ENCODE data around the gene KIAA1958. TPM values are rescaled to one million over a fixed set of nuclear protein-coding genes. Genes with fewer than 3 reads are reported as not detected.

The KIAA1958 gene
- total and polyA plus RNA-seq, 4 donors, result 0.99 to 7.1 (median 3.3) TPM

DNA sequence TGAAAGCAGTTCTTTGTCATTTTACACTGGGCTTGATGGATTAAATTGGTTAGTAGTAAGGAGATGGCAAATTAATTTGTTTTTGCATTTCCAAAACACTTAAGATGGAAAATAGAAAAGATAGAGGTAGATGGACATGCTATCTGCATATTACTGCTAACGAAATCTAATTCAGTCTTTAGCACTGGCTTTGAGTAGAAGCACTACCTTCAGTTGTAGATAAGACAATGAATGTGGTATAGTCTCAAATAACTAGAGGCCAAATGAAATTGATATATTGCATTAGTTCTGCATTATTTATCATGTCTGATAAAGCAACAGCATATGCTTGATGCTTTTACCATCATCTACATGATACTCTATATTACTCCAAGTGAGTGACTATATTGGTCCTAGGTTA is 33.4 kb downstream of the KIAA1958 start:
- Histone ChIP-seq H3K36me3 (ENCODE audit: control insufficient read depth in 4 of 4, insufficient read depth in 3 of 4, low read depth in 1 of 4, low read length in 3 of 4) (no peaks in the 10 kb centered on the region), H3K27me3 (ENCODE audit: control insufficient read depth in 4 of 4, insufficient read depth in 4 of 4, low read length in 3 of 4) (no peaks in the 10 kb centered on the region), H3K27ac (ENCODE audit: low read depth in 1 of 2, low read length in 2 of 2) (no peak overlapping the region), H3K4me1 (ENCODE audit: control insufficient read depth in 4 of 4, insufficient read depth in 4 of 4, low read length in 3 of 4) (no peaks in the 10 kb centered on the region), H3K9me3 (ENCODE audit: control insufficient read depth in 4 of 4, low read length in 3 of 4) (no peaks in the 10 kb centered on the region), H3K9ac (ENCODE audit: low read depth in 1 of 2, low read length in 2 of 2) (no peak overlapping the region), H3K4me3 (ENCODE audit: low read depth in 1 of 3, low read length in 3 of 3) (no peak overlapping the region)
- TF ChIP-seq SP1 (IDR thresholded peaks at IDR 0.05), result no peak
- TF ChIP-seq RAD21 (IDR thresholded peaks at IDR 0.05), result no peak
- TF ChIP-seq, protein P1, sequence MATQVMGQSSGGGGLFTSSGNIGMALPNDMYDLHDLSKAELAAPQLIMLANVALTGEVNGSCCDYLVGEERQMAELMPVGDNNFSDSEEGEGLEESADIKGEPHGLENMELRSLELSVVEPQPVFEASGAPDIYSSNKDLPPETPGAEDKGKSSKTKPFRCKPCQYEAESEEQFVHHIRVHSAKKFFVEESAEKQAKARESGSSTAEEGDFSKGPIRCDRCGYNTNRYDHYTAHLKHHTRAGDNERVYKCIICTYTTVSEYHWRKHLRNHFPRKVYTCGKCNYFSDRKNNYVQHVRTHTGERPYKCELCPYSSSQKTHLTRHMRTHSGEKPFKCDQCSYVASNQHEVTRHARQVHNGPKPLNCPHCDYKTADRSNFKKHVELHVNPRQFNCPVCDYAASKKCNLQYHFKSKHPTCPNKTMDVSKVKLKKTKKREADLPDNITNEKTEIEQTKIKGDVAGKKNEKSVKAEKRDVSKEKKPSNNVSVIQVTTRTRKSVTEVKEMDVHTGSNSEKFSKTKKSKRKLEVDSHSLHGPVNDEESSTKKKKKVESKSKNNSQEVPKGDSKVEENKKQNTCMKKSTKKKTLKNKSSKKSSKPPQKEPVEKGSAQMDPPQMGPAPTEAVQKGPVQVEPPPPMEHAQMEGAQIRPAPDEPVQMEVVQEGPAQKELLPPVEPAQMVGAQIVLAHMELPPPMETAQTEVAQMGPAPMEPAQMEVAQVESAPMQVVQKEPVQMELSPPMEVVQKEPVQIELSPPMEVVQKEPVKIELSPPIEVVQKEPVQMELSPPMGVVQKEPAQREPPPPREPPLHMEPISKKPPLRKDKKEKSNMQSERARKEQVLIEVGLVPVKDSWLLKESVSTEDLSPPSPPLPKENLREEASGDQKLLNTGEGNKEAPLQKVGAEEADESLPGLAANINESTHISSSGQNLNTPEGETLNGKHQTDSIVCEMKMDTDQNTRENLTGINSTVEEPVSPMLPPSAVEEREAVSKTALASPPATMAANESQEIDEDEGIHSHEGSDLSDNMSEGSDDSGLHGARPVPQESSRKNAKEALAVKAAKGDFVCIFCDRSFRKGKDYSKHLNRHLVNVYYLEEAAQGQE (IDR thresholded peaks at IDR 0.05), result no peak
- no peak for TF ChIP-seq HNF4G (IDR thresholded peaks at IDR 0.05)
- no peak for TF ChIP-seq TAF1 (conservative IDR thresholded peaks at IDR 0.05)
- TF ChIP-seq CTCF (IDR thresholded peaks at IDR 0.05; ENCODE audit: low read depth, low read length, missing input control), result no peak
- TF ChIP-seq JUND (IDR thresholded peaks at IDR 0.05), result no peak
- TF ChIP-seq YY1 (IDR thresholded peaks at IDR 0.05), result no peak
- TF ChIP-seq, protein P2, sequence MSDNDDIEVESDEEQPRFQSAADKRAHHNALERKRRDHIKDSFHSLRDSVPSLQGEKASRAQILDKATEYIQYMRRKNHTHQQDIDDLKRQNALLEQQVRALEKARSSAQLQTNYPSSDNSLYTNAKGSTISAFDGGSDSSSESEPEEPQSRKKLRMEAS (IDR thresholded peaks at IDR 0.05), result no peak
- no peak for TF ChIP-seq GABPA (IDR thresholded peaks at IDR 0.05 in 1 of 2, conservative IDR thresholded peaks at IDR 0.05 in 1 of 2)
- TF ChIP-seq HNF4A (conservative IDR thresholded peaks at IDR 0.05), result no peak
- no peak for TF ChIP-seq EGR1 (IDR thresholded peaks at IDR 0.05; ENCODE audit: low read depth in 2 of 2)
- no peak for TF ChIP-seq FOXA1 (IDR thresholded peaks at IDR 0.05)
- TF ChIP-seq FOXA2 (IDR thresholded peaks at IDR 0.05), result no peak
- TF ChIP-seq RXRA (IDR thresholded peaks at IDR 0.05), result no peak
- TF ChIP-seq NR2F2 (IDR thresholded peaks at IDR 0.05), result no peak
- WGBS, result 95% methylated on average over 1 of the region's 1 CpG
- DNase-seq (ENCODE audit: low spot score), result no peak

DNA sequence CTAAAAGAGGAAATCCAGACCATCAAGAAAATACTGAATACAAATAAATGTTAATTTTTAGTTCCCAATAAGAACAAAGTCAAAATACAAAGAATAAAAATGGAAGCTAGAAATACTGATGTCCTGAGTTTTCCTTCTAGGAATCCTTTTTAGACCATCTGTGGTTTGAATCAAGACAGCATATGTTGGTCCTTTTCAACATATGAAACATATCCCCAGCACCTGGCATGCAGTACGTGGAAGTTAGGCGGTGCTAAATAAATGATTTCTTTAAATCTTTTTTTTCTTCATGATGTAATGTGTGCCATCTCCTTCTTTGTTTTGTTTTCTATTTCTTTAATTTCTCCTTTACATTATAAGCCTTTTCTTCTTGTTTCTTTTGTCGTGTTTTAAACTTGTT is 34.0 kb downstream of the KIAA1958 start:
- Histone ChIP-seq H3K4me1 (ENCODE audit: control insufficient read depth in 4 of 4, insufficient read depth in 4 of 4, low read length in 3 of 4) (no peaks in the 10 kb centered on the region), H3K9me3 (ENCODE audit: control insufficient read depth in 4 of 4, low read length in 3 of 4) (no peaks in the 10 kb centered on the region), H3K36me3 (ENCODE audit: control insufficient read depth in 4 of 4, insufficient read depth in 3 of 4, low read depth in 1 of 4, low read length in 3 of 4) (no peaks in the 10 kb centered on the region), H3K4me3 (ENCODE audit: low read depth in 1 of 3, low read length in 3 of 3) (no peak overlapping the region), H3K27me3 (ENCODE audit: control insufficient read depth in 4 of 4, insufficient read depth in 4 of 4, low read length in 3 of 4) (no peaks in the 10 kb centered on the region), H3K9ac (ENCODE audit: low read depth in 1 of 2, low read length in 2 of 2) (no peak overlapping the region), H3K27ac (ENCODE audit: low read depth in 1 of 2, low read length in 2 of 2) (no peak overlapping the region)
- no peak for DNase-seq (ENCODE audit: low spot score)
- 61% methylated on average over 3 of the region's 3 CpGs for whole genome bisulfite sequencing
- TF ChIP-seq HNF4A (conservative IDR thresholded peaks at IDR 0.05) (no peak), CTCF (IDR thresholded peaks at IDR 0.05; ENCODE audit: low read depth, low read length, missing input control) (no peak), ZBTB33 (IDR thresholded peaks at IDR 0.05) (no peak), YY1 (IDR thresholded peaks at IDR 0.05) (no peak), RAD21 (IDR thresholded peaks at IDR 0.05) (no peak), GABPA (IDR thresholded peaks at IDR 0.05 in 1 of 2, conservative IDR thresholded peaks at IDR 0.05 in 1 of 2) (no peak), EGR1 (IDR thresholded peaks at IDR 0.05; ENCODE audit: low read depth in 2 of 2) (no peak), NR2F2 (IDR thresholded peaks at IDR 0.05) (no peak), JUND (IDR thresholded peaks at IDR 0.05) (no peak), HNF4G (IDR thresholded peaks at IDR 0.05) (no peak), RXRA (IDR thresholded peaks at IDR 0.05) (no peak), FOXA2 (IDR thresholded peaks at IDR 0.05) (no peak), FOXA1 (IDR thresholded peaks at IDR 0.05) (no peak), SP1 (IDR thresholded peaks at IDR 0.05) (no peak), TAF1 (conservative IDR thresholded peaks at IDR 0.05) (no peak)
- TF ChIP-seq, protein P3, sequence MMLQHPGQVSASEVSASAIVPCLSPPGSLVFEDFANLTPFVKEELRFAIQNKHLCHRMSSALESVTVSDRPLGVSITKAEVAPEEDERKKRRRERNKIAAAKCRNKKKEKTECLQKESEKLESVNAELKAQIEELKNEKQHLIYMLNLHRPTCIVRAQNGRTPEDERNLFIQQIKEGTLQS (IDR thresholded peaks at IDR 0.05), result no peak
- TF ChIP-seq, protein P2 (IDR thresholded peaks at IDR 0.05), result no peak

All from liver (tissue), 9 donors.